ENCODE results near the gene WWC1. TPM values are rescaled to one million over a fixed set of nuclear protein-coding genes. Genes with fewer than 3 reads are reported as not detected.
A peak's percentile ranks its signal among the peaks of the same experiment; 100 is the strongest.

The WWC1 gene
- total RNA-seq, 1 experiment from 2014 or later, result 29.4 TPM

- H3K36me3 ChIP-seq (ENCODE audit: control insufficient read depth, insufficient read depth, low read length), result no peaks in the 10 kb centered on the region
- intact Hi-C loops (cut with micrococcal nuclease; ENCODE audit: unreplicated experiment) (no loop called here), in situ Hi-C loops (cut with HindIII; ENCODE audit: low pct_unique_long_range_greater_than_20kb, low sequenced_read_pairs) (no loop called here)
- no peaks in the 10 kb centered on the region for H3K27me3 ChIP-seq (ENCODE audit: control insufficient read depth, insufficient read depth, low read length)
- H3K9me3 ChIP-seq (ENCODE audit: control insufficient read depth, insufficient read depth, low read depth, low read length), result no peaks in the 10 kb centered on the region
- H3K4me1 ChIP-seq (ENCODE audit: control insufficient read depth, insufficient read depth, low read length), result peaks cover 14% of the 10 kb centered on the region
- peak overlapping the region; percentile 30; the same call in 1 of the 2 replicates for H3K27ac ChIP-seq (ENCODE audit: low read length)
- CTCF ChIA-PET, result no interaction called here
- DNase-seq (ENCODE audit: low read depth, low spot score), result no peak
- peak; percentile 68 for ATAC-seq
- H3K4me3 ChIP-seq (ENCODE audit: low read depth in 2 of 2, low read length in 2 of 2), result no peak overlapping the region
- no TSS peak for BruUV-seq (replicated peaks)
- POLR2A ChIA-PET, result no interaction called here
- TF ChIP-seq CTCF (IDR thresholded peaks at IDR 0.05) (peak; percentile 72), TCF7L2 (IDR thresholded peaks at IDR 0.05; ENCODE audit: low read depth, low read length) (no peak), REST (IDR thresholded peaks at IDR 0.05; ENCODE audit: insufficient read depth in 1 of 2, low read depth in 2 of 2, low read length in 1 of 2) (no peak)
These were observed 74.2 kb downstream of the WWC1 start for GRCh38 chr5:168365581-168366081.

- Histone ChIP-seq H3K9me3 (ENCODE audit: control insufficient read depth, insufficient read depth, low read depth, low read length) (no peaks in the 10 kb centered on the region), H3K4me3 (ENCODE audit: low read depth in 2 of 2, low read length in 2 of 2) (no peak overlapping the region), H3K27ac (ENCODE audit: low read length) (no peak overlapping the region; the same call in 1 of the 2 replicates), H3K4me1 (ENCODE audit: control insufficient read depth, insufficient read depth, low read length) (peaks cover 14% of the 10 kb centered on the region), H3K36me3 (ENCODE audit: control insufficient read depth, insufficient read depth, low read length) (no peaks in the 10 kb centered on the region), H3K27me3 (ENCODE audit: control insufficient read depth, insufficient read depth, low read length) (no peaks in the 10 kb centered on the region)
- ChIA-PET CTCF (no interaction called here), POLR2A (no interaction called here)
- DNase-seq (ENCODE audit: low read depth, low spot score) (peak; percentile 32), ATAC-seq (peak; percentile 62)
- no TSS peak for BruUV-seq (replicated peaks)
- no peak for TF ChIP-seq CTCF (IDR thresholded peaks at IDR 0.05)
- TF ChIP-seq POLR2AphosphoS5 (IDR thresholded peaks at IDR 0.05; ENCODE audit: low read depth, low read length), result no peak
- TF ChIP-seq SIN3A (IDR thresholded peaks at IDR 0.05; ENCODE audit: borderline replicate concordance, insufficient read depth, low read depth, low read length), result no peak
- TF ChIP-seq REST (IDR thresholded peaks at IDR 0.05; ENCODE audit: insufficient read depth in 1 of 2, low read depth in 2 of 2, low read length in 1 of 2), result no peak
- no peak for TF ChIP-seq TCF7L2 (IDR thresholded peaks at IDR 0.05; ENCODE audit: low read depth, low read length)
- intact Hi-C loops (cut with micrococcal nuclease; ENCODE audit: unreplicated experiment), result no loop called here
- in situ Hi-C loops (cut with HindIII; ENCODE audit: low pct_unique_long_range_greater_than_20kb, low sequenced_read_pairs), result no loop called here
These were observed 74.7 kb downstream of the WWC1 start for GRCh38 chr5:168366116-168366515.

All from Panc1 (cell line).